ENCODE data around the gene COL5A1.
"Not testable (repeated sequence)": the region's sequence is repeated elsewhere in the genome, so short reads cannot be mapped to it uniquely, and the experiment has no call there.

Gene COL5A1

GRCh38 chr9:134658378-134658955 lies 16.9 kb downstream of the COL5A1 start:
- DNase-seq, result no peak

GRCh38 chr9:134659688-134660131 lies 18.1 kb downstream of the COL5A1 start:
- no peak for DNase-seq

DNA sequence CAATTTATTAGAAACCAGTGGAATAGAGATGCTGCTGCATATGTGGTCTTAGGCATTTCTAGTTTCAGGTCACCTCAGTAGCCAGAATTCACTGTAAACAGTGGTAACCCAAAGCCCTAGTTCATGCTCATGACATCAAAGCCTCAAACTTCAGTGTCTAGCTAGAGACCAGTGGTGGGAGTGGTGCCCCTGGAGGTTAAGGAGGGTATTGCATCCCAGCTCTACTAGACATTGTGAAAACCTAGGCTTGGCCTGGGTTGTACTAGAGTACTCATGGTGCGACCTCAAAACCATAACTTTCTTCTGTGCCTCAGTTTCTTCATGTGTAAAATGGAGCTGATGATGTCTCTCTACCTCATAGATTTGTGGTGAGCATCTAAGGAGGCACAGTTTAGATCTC lies 18.8 kb downstream of the COL5A1 start:
- no peak for DNase-seq

GRCh38 chr9:134661299-134661698 lies 19.7 kb downstream of the COL5A1 start:
- no peak for DNase-seq

GRCh38 chr9:134661791-134662142 lies 20.2 kb downstream of the COL5A1 start:
- no peak for DNase-seq

- no peak for DNase-seq
Measured at GRCh38 chr9:134662143-134662876, 20.7 kb downstream of the COL5A1 start.

- DNase-seq, result no peak
Measured at GRCh38 chr9:134663084-134663483, 21.5 kb downstream of the COL5A1 start.

DNA sequence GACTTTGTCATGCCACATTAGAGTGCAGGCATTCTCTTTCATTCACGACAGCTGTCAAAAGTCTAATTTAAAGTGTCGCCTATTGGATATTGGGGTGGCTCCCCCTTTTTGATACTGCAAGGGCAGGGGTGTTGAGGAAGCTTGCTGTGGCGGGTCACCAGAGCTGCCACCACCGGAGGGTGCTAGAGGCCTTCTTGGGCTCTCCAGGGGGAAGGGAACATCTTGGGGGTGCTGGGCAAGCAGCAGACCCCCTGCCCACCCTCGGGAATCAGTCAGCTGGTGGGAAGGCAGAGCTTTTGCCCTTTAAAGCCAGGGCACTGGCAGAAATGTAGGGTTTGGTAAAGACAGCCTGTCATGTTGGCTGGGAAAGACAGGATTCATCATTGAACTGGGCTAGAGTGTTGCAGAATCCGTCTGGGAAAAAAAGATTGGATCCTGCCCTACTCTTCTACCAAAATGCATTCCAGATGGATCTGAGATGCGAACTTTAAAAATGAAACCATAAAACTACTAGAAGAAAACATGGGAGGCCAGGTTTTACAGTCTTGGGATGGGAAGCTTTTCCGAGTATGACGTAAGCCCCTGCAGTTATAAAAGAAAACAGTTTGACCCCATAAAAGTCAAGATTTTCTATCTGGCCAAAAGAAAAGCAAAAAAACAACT lies 22.3 kb downstream of the COL5A1 start:
- DNase-seq, result no peak

DNA sequence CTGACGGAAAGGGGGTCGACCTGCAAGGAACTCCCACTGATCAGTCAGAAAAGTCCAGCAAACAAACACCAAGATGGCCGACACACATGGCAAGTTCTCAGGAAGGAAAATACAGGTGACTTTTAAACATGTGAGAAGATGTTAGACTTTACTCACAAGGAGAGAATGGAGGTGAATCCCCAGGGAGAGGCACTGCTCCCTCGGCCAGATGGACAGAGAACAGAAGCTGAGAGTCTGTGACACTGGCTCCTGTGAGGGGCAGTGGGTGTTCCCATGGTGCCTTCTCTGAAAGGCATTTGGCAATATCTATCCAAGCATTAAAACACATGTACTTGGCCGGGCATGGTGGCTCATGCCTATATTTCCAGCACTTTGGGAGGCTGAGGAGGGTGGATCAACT lies 22.8 kb downstream of the COL5A1 start:
- DNase-seq, result no peak

- no peak for DNase-seq
Measured at GRCh38 chr9:134666208-134666607, 24.6 kb downstream of the COL5A1 start.

- no peak for DNase-seq
Measured at GRCh38 chr9:134666831-134667230, 25.2 kb downstream of the COL5A1 start.

- DNase-seq, result not testable (repeated sequence)
Measured at GRCh38 chr9:134668977-134669376, 27.4 kb downstream of the COL5A1 start.

- no peak for DNase-seq
Measured at GRCh38 chr9:134669399-134669955, 27.9 kb downstream of the COL5A1 start.

DNA sequence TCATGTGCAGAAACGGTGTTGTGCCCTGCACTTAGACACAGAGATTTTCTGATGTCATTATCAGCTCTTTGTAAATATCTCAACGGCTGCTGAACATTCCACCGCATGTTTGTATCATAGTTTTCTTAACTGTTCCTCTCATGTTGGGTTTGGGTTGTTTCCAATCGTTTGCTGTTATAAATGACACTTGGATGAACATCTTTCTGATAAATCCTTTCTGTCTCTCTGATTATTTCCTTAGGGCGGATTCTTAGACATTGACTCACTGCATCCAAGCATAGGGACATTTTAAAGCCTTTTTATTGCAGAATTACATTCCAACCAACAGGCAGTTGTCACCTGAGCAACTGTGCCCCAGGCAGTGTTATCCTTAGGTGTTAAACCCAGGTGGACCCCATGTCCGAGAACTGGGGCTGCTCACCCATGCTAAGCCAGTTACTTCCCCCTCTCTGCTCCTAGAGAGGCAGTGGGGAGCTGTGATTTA lies 28.5 kb downstream of the COL5A1 start:
- DNase-seq, result no peak

- DNase-seq, result no peak
Measured at GRCh38 chr9:134670851-134671281, 29.3 kb downstream of the COL5A1 start.

DNA sequence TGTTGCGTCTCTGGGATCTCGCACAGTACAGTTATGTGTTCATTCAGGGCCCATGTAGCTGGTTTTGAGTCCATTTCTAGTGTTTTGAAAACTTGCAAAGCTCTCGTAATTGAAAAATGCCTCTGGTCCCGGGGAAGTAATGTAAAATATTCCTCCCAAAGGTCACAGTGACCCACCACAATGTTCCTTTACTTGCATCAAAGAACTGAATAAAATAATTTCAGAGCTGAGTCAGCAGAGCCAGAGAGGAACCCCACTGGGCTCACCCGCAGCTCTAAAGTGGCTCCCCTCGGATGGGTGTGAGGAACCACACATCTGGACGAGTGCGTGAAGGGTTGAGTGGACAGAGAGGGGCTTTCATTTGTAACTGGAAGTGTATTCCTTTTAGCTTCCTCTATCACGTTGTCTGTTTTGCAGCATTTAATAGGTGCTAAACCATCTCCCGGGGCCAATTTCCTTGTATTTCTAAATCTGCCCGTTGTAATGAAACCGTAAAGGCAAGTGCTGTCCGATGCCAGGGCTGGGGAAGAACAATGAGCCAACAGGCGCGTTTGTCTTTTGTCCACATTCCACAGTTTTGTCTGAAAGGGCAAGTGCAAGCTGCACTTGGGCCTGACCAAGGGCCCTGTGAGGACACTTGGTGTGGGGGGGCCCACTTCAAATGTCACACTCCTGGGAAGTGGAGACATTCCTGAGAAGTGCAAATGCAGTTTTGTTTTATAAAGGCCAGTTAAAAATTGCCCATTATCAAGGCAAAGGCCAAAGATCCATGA lies 29.9 kb downstream of the COL5A1 start:
- DNase-seq, result no peak

DNA sequence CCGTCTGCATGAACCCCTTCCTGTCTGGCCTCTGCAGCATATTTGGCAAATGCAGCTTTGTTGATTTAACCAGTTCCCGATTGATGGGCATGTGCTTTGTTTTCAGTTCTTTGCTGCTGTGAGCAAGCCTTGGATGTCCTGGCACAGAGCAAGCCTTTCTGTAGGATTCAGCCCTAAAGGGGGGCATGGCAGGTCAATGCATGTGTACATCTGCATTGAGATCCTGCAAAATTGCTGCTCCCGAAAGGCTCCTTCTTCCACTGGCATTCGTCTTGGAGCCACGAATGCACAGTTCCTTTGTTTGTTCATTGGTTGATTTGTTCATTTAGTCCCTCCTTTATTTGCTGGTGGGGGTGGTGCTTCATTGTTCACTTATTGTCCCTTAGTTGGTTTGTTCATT lies 34.8 kb downstream of the COL5A1 start:
- DNase-seq, result no peak

- no peak for DNase-seq
Measured at GRCh38 chr9:134676886-134677285, 35.3 kb downstream of the COL5A1 start.

- DNase-seq, result no peak
Measured at GRCh38 chr9:134677743-134678142, 36.1 kb downstream of the COL5A1 start.

DNA sequence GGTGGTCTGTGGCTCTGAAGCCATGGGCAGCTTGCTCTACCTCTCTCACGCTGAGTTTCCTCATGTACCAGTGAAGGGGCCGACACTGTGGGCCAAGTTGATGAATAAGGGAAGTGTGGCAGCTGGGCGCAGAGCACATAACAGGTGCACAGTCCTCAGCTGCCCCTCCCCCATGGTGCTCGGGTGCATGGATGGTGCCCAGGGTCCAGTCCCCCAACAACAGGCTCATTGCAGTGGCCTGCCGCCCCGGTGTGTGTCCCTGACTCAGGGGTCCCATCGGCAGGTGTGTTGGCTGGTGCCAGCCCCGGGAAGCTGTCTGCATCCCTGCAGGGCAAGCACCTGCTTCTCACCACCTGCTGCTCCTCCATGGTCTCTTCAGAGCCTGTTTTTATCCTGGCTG lies 36.6 kb downstream of the COL5A1 start:
- no peak for DNase-seq

DNA sequence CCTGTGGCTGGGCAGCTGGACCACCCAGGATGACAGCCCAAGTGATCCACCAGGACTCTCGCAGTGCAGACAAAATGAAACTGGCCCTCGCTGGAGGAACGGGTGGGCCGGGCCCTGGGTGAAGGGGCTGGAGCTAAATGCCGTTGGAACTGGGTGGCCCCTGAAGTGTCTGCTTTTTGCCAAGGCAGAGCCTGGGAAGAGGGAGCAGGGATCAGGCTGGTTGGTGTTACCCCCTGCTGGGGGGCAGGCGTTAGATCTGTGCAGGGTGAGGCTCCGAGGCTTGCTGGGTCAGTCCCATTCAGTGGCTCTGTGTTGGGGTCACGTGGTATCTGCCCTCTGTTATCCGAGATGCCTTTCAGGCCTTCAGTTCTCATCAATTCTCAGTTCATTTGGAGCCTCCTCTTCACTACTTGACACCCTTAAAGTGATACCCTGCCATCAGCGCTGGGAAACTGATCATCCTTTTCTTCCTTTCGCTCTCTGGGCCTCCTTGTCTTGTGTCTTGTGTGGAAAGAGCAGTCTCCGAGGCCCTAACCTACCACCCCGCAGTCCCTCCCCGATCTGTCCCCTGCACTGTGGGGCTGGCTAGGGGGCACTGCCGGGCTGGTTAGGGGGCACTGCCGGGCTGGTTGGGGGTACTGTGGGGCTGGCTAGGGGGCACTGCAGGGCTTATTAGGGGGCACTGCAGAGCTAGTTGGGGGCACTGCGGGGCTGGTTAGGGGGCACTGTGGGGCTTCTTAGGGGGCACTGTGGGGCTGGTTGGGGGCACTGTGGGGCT lies 37.3 kb downstream of the COL5A1 start:
- no peak for DNase-seq
